HFFc6 (cell line): Measurements from ENCODE around the gene CNPY1. TPM values are rescaled to one million over a fixed set of nuclear protein-coding genes. Genes with fewer than 3 reads are reported as not detected.

Experiments
- DNase-seq: peaks from one replicate; pipeline ENCODE4 v3.0.0-alpha.2; 2018
- H3K27ac Mint-ChIP-seq: 2 replicates; pipeline ENCODE4 v1.8.0; 2020; ENCODE audit warnings: mild to moderate bottlenecking, mixed read lengths
- H3K27me3 Mint-ChIP-seq: 2 replicates; pipeline ENCODE4 v1.8.0; 2021; ENCODE audit warnings: mild to moderate bottlenecking, moderate library complexity, mixed read lengths; ENCODE audit not compliant: insufficient read depth
- H3K36me3 Mint-ChIP-seq: 2 replicates; pipeline ENCODE4 v1.8.0; 2021; ENCODE audit warnings: low read depth, mixed read lengths
- H3K4me1 Mint-ChIP-seq: 2 replicates; pipeline ENCODE4 v1.8.0; 2020; ENCODE audit warnings: low read depth, mixed read lengths
- H3K4me3 Mint-ChIP-seq: 2 replicates; pipeline ENCODE4 v1.8.0; 2020; ENCODE audit warnings: mild to moderate bottlenecking, moderate library complexity, mixed read lengths
- H3K9me3 Mint-ChIP-seq: 2 replicates; pipeline ENCODE4 v1.8.0; 2020; ENCODE audit warnings: mild to moderate bottlenecking, mixed read lengths
- total RNA-seq, 6 experiments: library from RNA; stranded (reverse); fragmentation: NEBNext Ultra II Directional; extraction: Animal tissue kit (Norgen Biotek cat#: 25700); gene quantifications; 2 replicates in 1 of 6; 3 replicates in 5 of 6; pipeline ENCODE4 v1.2.3, GENCODE V29; 2021
- TF ChIP-seq, protein P1 (sequence below): fragments of 200-600 bp; sonication (generic); IDR thresholded peaks from 2 replicates; pipeline ENCODE4 v1.5.0; 2021; ENCODE audit warnings: antibody characterized with exemption, mild to moderate bottlenecking

Gene CNPY1
- total RNA-seq, 6 experiments from 2014 or later = not detected

DNA sequence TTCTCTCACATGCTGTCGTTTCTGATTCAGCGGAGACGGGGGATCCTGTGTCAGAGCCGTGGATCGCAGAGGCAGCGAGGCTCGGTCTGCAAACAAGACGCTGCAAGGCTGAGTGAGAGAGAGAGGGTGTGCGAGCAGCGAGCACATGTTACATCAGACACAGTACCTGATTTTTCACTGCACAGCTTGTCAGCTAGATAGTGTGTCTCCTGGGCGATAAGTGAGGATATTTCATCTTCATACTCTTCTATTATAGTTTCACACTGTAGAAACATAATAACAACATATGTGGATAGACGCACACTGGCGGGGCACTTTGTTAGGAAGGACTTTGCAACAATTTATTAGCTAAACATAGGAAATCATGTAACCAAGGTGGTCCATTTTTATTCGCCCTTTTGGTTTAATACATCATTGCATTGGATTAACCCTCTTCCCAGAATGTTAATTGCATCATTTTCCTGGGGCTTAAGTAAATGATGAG lies 39.5 kb downstream of the CNPY1 start:
- no peak for DNase-seq
- Mint-ChIP-seq H3K27me3 (peaks cover 39% of the 10 kb centered on the region), H3K4me3 (no peak overlapping the region)

DNA sequence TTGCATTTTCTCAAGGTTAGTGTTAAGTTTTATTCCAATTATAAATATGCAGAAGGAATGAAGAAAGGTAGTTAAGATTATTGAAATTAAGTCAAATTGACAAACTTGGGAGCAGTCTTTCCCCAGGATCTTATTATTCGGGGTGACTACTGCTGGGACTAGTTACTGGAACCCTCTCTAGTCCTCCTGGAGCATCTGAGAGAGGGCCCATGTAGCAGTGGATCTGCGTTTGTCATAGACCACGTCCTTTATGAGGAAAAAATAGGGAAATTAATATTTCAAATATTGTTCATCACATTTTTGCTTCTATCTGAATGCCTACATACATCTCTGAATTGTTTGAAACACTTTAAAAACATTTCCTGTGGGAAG lies 41.0 kb downstream of the CNPY1 start:
- Mint-ChIP-seq H3K36me3 (no peaks in the 10 kb centered on the region), H3K4me3 (no peak overlapping the region), H3K9me3 (no peaks in the 10 kb centered on the region; the same call in 1 of the 2 replicates), H3K4me1 (no peaks in the 10 kb centered on the region), H3K27me3 (peaks cover 29% of the 10 kb centered on the region), H3K27ac (no peak overlapping the region)
- no peak for DNase-seq
- TF ChIP-seq, protein P1, sequence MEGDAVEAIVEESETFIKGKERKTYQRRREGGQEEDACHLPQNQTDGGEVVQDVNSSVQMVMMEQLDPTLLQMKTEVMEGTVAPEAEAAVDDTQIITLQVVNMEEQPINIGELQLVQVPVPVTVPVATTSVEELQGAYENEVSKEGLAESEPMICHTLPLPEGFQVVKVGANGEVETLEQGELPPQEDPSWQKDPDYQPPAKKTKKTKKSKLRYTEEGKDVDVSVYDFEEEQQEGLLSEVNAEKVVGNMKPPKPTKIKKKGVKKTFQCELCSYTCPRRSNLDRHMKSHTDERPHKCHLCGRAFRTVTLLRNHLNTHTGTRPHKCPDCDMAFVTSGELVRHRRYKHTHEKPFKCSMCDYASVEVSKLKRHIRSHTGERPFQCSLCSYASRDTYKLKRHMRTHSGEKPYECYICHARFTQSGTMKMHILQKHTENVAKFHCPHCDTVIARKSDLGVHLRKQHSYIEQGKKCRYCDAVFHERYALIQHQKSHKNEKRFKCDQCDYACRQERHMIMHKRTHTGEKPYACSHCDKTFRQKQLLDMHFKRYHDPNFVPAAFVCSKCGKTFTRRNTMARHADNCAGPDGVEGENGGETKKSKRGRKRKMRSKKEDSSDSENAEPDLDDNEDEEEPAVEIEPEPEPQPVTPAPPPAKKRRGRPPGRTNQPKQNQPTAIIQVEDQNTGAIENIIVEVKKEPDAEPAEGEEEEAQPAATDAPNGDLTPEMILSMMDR = no peak

More for the DNA sequence above, 39.5 kb downstream of the CNPY1 start:
- Mint-ChIP-seq H3K27ac (no peak overlapping the region), H3K36me3 (no peaks in the 10 kb centered on the region), H3K4me1 (no peaks in the 10 kb centered on the region), H3K9me3 (no peaks in the 10 kb centered on the region; the same call in 1 of the 2 replicates)
- TF ChIP-seq, protein P1 = no peak

DNA sequence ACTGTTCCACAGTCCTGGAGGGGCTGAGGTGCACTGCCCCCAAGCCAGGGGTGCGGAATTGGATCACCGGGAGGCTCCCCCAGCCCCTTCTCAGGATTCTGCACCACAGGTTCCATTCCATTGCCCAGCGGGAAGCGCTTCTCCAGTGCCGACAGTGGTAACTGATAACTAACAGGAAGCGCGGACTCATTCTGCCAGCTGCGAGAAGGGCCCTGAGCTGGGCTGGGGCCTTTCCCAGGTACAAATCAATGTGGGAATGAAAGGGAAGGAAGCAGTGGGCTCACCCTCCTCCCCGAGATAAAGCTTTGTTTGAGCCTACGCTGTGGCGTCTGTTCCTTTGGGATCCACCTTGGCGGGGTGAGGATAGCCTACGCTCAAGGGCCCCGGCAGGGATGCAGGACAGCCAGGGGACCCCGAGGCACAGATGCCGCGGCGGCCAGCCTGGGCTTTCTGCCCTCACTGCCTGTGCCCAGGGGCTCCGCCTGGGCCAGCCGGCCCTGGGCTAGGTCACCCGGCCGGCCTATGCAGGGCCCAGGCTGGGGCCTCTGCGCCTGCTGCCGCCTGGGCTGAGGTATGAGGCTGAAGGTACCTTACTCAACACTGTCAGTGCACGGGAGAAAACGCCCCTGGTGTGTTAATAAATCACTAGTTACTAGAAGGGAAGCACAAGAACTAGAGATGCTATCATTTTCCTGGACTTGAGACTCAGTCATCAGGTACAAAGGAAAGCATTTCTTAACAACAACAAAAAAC lies 49.0 kb downstream of the CNPY1 start:
- Mint-ChIP-seq H3K36me3 (no peaks in the 10 kb centered on the region), H3K27me3 (peaks cover 21% of the 10 kb centered on the region), H3K4me1 (no peaks in the 10 kb centered on the region), H3K27ac (no peak overlapping the region), H3K4me3 (no peak overlapping the region), H3K9me3 (no peaks in the 10 kb centered on the region)
- TF ChIP-seq, protein P1 = no peak
- DNase-seq = no peak

DNA sequence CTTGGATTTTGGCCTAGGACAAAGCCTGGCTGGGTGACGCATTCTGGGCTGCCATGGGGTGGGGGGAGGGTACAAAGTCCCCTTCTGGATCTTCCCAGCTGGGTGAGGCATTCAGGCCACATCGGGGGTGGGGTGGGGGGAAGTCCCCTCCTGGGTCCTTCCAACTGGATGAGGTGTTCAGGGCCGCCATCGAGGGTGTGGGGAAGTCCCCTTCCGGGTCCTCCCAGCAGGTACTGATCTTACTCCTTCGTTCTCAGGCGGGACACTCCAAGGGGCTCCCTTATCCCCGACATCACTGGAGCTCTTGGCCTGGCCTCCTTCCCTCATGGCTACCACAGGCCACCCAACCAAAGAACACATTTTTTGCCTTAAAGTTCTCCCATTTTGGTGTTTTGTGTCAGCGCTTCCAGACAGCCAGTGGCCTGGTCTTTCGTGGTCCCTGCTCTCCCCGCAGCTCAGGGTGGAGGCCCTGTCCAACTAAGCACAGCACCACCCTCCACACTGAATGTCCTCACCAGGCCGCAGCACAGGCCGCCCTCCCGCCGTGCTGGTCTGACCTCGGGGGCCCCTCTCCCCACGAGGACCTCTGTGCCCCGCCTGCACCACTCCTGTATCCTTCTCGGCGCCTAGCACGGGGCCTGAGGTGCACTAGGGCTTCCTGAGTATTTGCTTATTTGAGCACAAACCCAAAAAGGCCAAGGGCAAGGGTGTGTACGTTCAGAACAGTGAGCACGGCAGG lies 49.9 kb downstream of the CNPY1 start:
- Mint-ChIP-seq H3K27ac (no peak overlapping the region), H3K9me3 (no peaks in the 10 kb centered on the region), H3K4me1 (no peaks in the 10 kb centered on the region), H3K36me3 (no peaks in the 10 kb centered on the region), H3K27me3 (peaks cover 24% of the 10 kb centered on the region), H3K4me3 (no peak overlapping the region)
- TF ChIP-seq, protein P1 = no peak
- DNase-seq = no peak

DNA sequence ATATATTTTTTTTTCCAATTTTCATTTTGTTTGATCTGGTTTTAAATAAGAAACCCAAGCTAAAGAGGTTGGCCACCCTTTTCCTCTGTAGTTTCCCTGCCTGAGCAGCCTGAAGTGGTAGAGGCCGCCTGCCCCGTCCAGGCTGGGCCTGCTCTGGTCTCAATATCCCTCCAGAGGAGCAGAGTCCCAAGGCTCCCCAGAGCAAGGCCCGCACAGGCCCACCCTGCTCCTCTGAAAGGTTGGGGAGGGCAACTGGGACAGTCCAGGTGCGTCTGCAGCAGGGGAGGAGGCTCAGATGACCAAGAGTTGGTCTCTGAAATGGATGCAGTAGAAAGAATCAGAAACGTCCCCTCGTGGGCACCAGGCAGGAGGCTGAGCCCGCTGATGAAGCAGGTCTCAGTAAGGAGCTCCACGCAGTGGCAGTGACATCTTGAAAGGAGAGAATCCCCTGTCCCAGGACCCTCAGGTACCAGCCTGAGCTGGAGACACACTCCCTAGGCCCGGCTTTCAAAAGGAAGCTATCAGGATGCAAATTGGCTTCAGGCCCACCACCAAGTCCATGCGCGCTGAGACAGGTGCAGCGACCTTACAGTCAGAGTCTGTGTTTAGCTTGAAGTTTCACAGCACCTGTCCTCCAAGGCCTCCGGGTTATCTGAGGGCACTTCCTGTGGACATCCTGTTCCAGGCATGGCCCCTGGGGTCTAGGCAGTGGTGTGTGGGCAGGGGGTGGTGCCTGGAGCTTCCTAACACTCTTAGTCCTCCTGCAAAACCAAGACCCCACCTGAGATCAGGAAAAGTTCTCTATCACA lies 50.7 kb downstream of the CNPY1 start:
- no peak overlapping the region for H3K27ac Mint-ChIP-seq
- no peaks in the 10 kb centered on the region for H3K36me3 Mint-ChIP-seq
- TF ChIP-seq, protein P1 = no peak
- no peak overlapping the region for H3K4me3 Mint-ChIP-seq
- peaks cover 7% of the 10 kb centered on the region; the same call in 1 of the 2 replicates for H3K4me1 Mint-ChIP-seq
- no peak for DNase-seq
- no peaks in the 10 kb centered on the region for H3K9me3 Mint-ChIP-seq
- peaks cover 24% of the 10 kb centered on the region for H3K27me3 Mint-ChIP-seq
